ENCODE measurements around the gene NRP1.

NRP1 gene

DNA sequence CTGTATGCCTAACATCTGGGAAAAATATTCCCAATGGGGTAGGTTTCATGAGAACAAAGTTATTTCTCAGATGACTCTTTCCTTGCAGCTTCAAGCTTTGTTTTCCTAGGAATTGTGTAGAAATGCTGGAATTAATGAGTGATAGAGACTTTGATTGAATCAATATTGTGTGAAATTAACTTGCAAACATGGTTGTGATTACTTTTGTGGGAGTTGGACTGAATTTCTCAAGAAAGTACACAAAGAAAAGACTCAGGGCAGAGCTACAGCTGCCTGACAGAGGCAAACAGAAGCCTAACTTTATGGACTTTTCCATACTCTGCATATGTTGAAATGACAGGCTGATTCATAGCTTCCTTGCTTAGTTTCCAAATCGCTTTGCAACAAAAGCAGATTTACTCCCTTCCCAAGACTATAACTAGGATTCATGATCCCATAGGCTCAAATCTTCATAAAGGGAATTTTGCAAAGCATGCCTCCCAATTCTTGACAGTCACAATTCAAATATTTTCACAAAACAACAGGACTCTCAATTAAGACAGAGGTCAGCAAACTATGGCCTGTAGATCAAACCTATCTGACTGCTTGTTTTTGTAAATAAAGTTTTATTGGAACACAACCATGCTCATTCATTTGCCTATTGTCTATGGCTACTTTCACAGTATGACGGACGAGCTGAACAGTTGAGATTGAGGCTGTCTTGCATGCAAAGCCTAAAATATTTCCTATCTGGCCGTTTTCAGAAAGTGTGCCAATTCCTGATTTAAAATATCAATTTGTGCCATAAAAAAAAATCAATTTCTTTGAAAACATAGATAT, 27.6 kb downstream of the NRP1 start:
- TF ChIP-seq, protein P1, sequence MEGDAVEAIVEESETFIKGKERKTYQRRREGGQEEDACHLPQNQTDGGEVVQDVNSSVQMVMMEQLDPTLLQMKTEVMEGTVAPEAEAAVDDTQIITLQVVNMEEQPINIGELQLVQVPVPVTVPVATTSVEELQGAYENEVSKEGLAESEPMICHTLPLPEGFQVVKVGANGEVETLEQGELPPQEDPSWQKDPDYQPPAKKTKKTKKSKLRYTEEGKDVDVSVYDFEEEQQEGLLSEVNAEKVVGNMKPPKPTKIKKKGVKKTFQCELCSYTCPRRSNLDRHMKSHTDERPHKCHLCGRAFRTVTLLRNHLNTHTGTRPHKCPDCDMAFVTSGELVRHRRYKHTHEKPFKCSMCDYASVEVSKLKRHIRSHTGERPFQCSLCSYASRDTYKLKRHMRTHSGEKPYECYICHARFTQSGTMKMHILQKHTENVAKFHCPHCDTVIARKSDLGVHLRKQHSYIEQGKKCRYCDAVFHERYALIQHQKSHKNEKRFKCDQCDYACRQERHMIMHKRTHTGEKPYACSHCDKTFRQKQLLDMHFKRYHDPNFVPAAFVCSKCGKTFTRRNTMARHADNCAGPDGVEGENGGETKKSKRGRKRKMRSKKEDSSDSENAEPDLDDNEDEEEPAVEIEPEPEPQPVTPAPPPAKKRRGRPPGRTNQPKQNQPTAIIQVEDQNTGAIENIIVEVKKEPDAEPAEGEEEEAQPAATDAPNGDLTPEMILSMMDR (IDR thresholded peaks at IDR 0.05; ENCODE audit: insufficient read depth, low read length, poor library complexity, severe bottlenecking), result no peak
- H3K27me3 ChIP-seq (replicated peaks; ENCODE audit: control insufficient read depth, insufficient read depth, low read length), result no peaks in the 10 kb centered on the region
- DNase-seq (ENCODE audit: extremely low read depth, insufficient read length), result no peak
- no peak overlapping the region for H3K4me3 ChIP-seq (replicated peaks; ENCODE audit: low read depth, low read length)
- no peaks in the 10 kb centered on the region for H3K36me3 ChIP-seq (ENCODE audit: control insufficient read depth, insufficient read depth, low read length)

DNA sequence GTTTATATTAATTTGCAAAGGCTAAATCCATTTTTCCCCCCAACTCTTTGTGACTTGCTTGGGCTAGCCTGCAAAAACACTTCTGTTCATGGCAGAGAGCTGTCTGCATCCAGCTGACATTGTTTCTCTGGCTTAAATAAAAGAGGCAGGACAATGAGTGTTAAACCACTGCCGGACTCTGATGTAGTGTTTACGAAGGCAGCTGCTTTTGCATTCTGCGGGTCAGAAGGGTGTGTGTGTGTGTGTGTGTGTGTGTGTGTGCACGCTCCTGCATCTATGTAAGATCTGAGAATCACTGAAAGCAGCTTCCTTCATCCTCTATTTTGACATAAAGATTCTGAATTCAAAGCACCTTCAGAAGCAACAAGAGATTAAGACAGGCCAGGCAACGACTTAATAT, 28.3 kb downstream of the NRP1 start:
- H3K36me3 ChIP-seq (ENCODE audit: control insufficient read depth, insufficient read depth, low read length), result no peaks in the 10 kb centered on the region
- H3K4me3 ChIP-seq (replicated peaks; ENCODE audit: low read depth, low read length), result no peak overlapping the region
- TF ChIP-seq, protein P1 (IDR thresholded peaks at IDR 0.05; ENCODE audit: insufficient read depth, low read length, poor library complexity, severe bottlenecking), result no peak
- no peaks in the 10 kb centered on the region for H3K27me3 ChIP-seq (replicated peaks; ENCODE audit: control insufficient read depth, insufficient read depth, low read length)
- no peak for DNase-seq (ENCODE audit: extremely low read depth, insufficient read length)

DNA sequence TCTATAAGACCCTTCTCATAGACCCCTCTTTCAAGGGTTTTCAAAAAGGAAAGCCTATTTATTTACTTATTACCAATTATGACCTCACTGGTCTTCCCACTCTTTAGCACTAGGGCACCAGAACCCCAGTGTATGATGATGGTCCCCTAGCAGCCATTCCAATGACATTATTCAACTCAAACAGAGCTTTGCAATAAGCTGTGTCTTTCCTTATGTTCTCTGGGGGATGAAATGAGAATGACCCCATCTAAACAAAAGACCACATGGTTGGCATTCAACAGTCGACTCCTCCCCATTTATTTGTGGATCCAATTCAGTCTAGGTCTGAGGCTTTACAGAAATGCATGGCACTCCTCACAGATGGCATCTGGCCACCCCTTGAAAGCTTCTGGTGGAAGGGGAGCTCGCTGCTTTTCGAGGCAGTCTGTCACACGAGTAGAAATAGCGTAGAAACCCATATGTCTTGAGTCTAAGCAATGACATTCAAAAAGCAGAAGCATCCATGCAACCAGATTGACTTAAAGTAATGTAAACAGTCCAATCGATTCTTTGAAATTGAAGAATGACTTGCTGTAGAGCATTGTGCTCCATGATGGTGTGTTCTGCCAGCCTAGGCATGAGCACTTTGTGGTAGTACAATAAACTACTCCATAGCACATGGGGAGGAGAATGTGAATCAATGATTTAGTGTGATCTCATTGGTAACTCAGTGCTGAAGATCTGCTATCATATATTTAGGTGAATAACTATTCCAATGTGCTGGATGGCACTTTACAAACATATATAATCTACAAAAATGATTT, 29.8 kb downstream of the NRP1 start:
- TF ChIP-seq, protein P1 (IDR thresholded peaks at IDR 0.05; ENCODE audit: insufficient read depth, low read length, poor library complexity, severe bottlenecking), result no peak
- Histone ChIP-seq H3K27me3 (replicated peaks; ENCODE audit: control insufficient read depth, insufficient read depth, low read length) (no peaks in the 10 kb centered on the region), H3K4me3 (replicated peaks; ENCODE audit: low read depth, low read length) (no peak overlapping the region), H3K36me3 (ENCODE audit: control insufficient read depth, insufficient read depth, low read length) (no peaks in the 10 kb centered on the region)
- DNase-seq (ENCODE audit: extremely low read depth, insufficient read length), result no peak

DNA sequence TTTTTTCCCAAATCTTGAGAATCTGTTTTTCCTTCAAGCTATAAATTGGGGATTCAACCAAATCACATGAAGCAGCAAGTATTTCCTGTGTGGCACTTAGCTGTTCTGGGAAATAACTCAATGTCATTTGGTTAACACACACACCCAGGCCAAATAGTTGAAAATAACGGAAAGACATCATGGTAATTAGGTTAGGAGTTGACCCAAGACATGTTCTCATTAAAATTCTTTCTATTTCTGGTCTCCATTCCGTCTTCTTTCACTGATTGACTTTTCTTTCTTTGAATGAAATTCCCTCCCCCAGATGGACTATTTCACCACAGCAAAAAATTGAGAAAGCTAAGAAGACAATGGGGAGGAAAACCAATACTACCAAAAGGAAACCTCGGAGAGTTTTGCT, 30.5 kb downstream of the NRP1 start:
- Histone ChIP-seq H3K36me3 (ENCODE audit: control insufficient read depth, insufficient read depth, low read length) (no peaks in the 10 kb centered on the region), H3K4me3 (replicated peaks; ENCODE audit: low read depth, low read length) (no peak overlapping the region), H3K27me3 (replicated peaks; ENCODE audit: control insufficient read depth, insufficient read depth, low read length) (no peaks in the 10 kb centered on the region)
- DNase-seq (ENCODE audit: extremely low read depth, insufficient read length), result no peak
- TF ChIP-seq, protein P1 (IDR thresholded peaks at IDR 0.05; ENCODE audit: insufficient read depth, low read length, poor library complexity, severe bottlenecking), result no peak

DNA sequence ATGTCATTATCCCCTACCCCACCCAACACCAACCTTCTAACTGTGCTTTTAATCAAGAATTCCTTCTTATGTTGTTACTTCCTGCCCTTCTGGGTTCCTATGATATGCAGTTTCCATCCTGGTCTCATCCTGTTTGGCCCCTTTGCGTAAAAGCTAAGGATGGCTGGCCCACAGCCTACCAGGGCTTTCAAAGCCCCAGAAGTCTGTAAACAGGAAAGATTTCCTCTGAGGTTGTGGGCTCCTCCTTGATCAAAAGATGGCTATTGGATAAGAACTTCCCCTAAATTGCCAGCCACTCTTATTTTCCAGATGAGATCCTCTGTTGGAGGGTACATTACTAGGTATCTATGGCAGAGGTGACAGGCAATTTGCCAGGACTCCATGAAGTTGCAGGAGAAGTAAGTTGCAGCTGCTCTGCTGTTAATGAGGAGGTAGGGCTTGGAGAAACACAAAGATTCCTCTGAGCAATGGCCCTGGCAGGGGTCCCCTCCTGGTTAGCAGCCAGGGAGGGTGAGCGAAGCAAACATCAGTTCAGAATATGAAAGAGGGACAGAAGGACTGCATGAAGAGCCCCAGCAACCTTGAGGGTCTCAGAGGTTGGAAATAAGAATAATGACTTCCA, 32.1 kb downstream of the NRP1 start:
- no peaks in the 10 kb centered on the region for H3K27me3 ChIP-seq (replicated peaks; ENCODE audit: control insufficient read depth, insufficient read depth, low read length)
- H3K36me3 ChIP-seq (ENCODE audit: control insufficient read depth, insufficient read depth, low read length), result no peaks in the 10 kb centered on the region
- TF ChIP-seq, protein P1 (IDR thresholded peaks at IDR 0.05; ENCODE audit: insufficient read depth, low read length, poor library complexity, severe bottlenecking), result no peak
- DNase-seq (ENCODE audit: extremely low read depth, insufficient read length), result no peak
- H3K4me3 ChIP-seq (replicated peaks; ENCODE audit: low read depth, low read length), result no peak overlapping the region

Data from GM06990 (cell line).